Endodermal cell (in vitro differentiated cells): ENCODE measurements around the gene KLHL20. TPM values are rescaled to one million over a fixed set of nuclear protein-coding genes. Genes with fewer than 3 reads are reported as not detected.
"Not testable (repeated sequence)": the region's sequence is repeated elsewhere in the genome, so short reads cannot be mapped to it uniquely, and the experiment has no call there.

Experiments used
- DNase-seq: peaks from one replicate; pipeline ENCODE4 v3.0.0-alpha.2; 2017
- H3K27ac ChIP-seq: 2 replicates; pipeline ENCODE4 v1.5.1; 2013; ENCODE audit warnings: mild to moderate bottlenecking, low read depth, low read length, moderate library complexity
- H3K27me3 ChIP-seq: 2 replicates; pipeline ENCODE4 v1.6.1; 2013; ENCODE audit warnings: mild to moderate bottlenecking, low read length, moderate library complexity; ENCODE audit not compliant: insufficient read depth, control insufficient read depth, poor library complexity, severe bottlenecking
- H3K36me3 ChIP-seq: 2 replicates; pipeline ENCODE4 v1.7.0; 2013; ENCODE audit warnings: mild to moderate bottlenecking, low read length, moderate library complexity; ENCODE audit not compliant: control insufficient read depth, insufficient read depth
- H3K4me1 ChIP-seq: one replicate; pipeline ENCODE4 v1.7.0; 2013; ENCODE audit warnings: low read length; ENCODE audit not compliant: control insufficient read depth, insufficient read depth
- H3K4me3 ChIP-seq: 2 replicates; pipeline ENCODE4 v1.5.1; 2013; ENCODE audit warnings: mild to moderate bottlenecking, low read length, moderate library complexity
- H3K9ac ChIP-seq: 2 replicates; pipeline ENCODE4 v1.6.1; 2013; ENCODE audit warnings: mild to moderate bottlenecking, low read length, moderate library complexity; ENCODE audit not compliant: poor library complexity, severe bottlenecking; ENCODE audit errors: extremely low read depth
- H3K9me3 ChIP-seq: 2 replicates; pipeline ENCODE4 v1.6.1; 2013; ENCODE audit warnings: mild to moderate bottlenecking, low read length, moderate library complexity; ENCODE audit not compliant: control insufficient read depth
- H3K27ac Mint-ChIP-seq: 2 replicates; pipeline ENCODE4 v1.8.0; 2020; ENCODE audit warnings: mixed read lengths
- H3K27me3 Mint-ChIP-seq: 2 replicates; pipeline ENCODE4 v1.8.0; 2021; ENCODE audit warnings: mild to moderate bottlenecking, mixed read lengths; ENCODE audit not compliant: insufficient read depth
- H3K36me3 Mint-ChIP-seq: 2 replicates; pipeline ENCODE4 v1.8.0; 2020; ENCODE audit warnings: low read depth, mixed read lengths
- H3K4me1 Mint-ChIP-seq: 2 replicates; pipeline ENCODE4 v1.8.0; 2020; ENCODE audit warnings: mixed read lengths
- H3K4me3 Mint-ChIP-seq: 2 replicates; pipeline ENCODE4 v1.8.0; 2020; ENCODE audit warnings: mild to moderate bottlenecking, moderate library complexity, mixed read lengths
- H3K9me3 Mint-ChIP-seq: 2 replicates; pipeline ENCODE4 v1.8.0; 2020; ENCODE audit warnings: mild to moderate bottlenecking, mixed read lengths
- CTCF ChIP-seq: fragments of 200-600 bp; sonication (generic); conservative IDR thresholded peaks from 2 replicates; pipeline ENCODE4 v1.5.0; 2021; ENCODE audit warnings: antibody characterized with exemption, mild to moderate bottlenecking
- WGBS, 2 experiments: methylation state at CpG; one replicate each; pipeline versions ENCODE4 v1.1.5 to v1.1.7; 2013; ENCODE audit warnings: missing lambda C conversion rate in 2 of 2, mixed read lengths in 1 of 2; ENCODE audit not compliant: insufficient coverage in 1 of 2, insufficient read length in 1 of 2; 5-methylcytosine and 5-hydroxymethylcytosine counted together
- total RNA-seq, 2 donors: library from RNA; stranded (reverse); fragmentation: NEBNext Ultra II Directional in 1 of 2; extraction: Animal tissue kit (Norgen Biotek cat#: 25700) in 1 of 2; gene quantifications; 2 replicates in 1 of 2; 3 replicates in 1 of 2; pipeline ENCODE4 v1.2.1, GENCODE V29; 2021

The KLHL20 gene
- total RNA-seq, 2 donors from 2014 or later = 15.6 to 17.3 TPM

- Histone ChIP-seq H3K4me3 (peak overlapping the region; percentile 99), H3K4me1 (no peaks in the 10 kb centered on the region), H3K27me3 (peaks cover 10% of the 10 kb centered on the region), H3K27ac (peak overlapping the region; percentile 57), H3K36me3 (no peaks in the 10 kb centered on the region), H3K9me3 (no peaks in the 10 kb centered on the region), H3K9ac (peak overlapping the region; percentile 74)
- H3K27ac Mint-ChIP-seq = peak overlapping the region; percentile 89
- H3K27me3 Mint-ChIP-seq = peaks cover 14% of the 10 kb centered on the region
- no peaks in the 10 kb centered on the region for H3K9me3 Mint-ChIP-seq
- DNase-seq = no peak
- peaks cover 17% of the 10 kb centered on the region for H3K4me1 Mint-ChIP-seq
- WGBS, 2 experiments = 0 to 5% methylated on average over 1 to 8 of the region's 8 CpGs
- no peak for TF ChIP-seq CTCF
- peaks cover 8% of the 10 kb centered on the region for H3K36me3 Mint-ChIP-seq
- H3K4me3 Mint-ChIP-seq = peak overlapping the region; percentile 93
Measured at GRCh38 chr1:173715538-173715844, 710 bp downstream of the KLHL20 start.

- H3K36me3 Mint-ChIP-seq = peaks cover 15% of the 10 kb centered on the region
- no peaks in the 10 kb centered on the region for H3K4me1 ChIP-seq
- WGBS, 2 experiments = 92 to 97% methylated on average over 2 of the region's 2 CpGs
- no peak overlapping the region for H3K4me3 ChIP-seq
- H3K27me3 ChIP-seq = peaks cover 10% of the 10 kb centered on the region
- no peak overlapping the region for H3K27ac ChIP-seq
- H3K36me3 ChIP-seq = no peaks in the 10 kb centered on the region
- H3K9me3 ChIP-seq = no peaks in the 10 kb centered on the region
- DNase-seq = no peak
- peaks cover 5% of the 10 kb centered on the region for H3K4me1 Mint-ChIP-seq
- H3K27ac Mint-ChIP-seq = no peak overlapping the region
- H3K27me3 Mint-ChIP-seq = peaks cover 10% of the 10 kb centered on the region
- no peak overlapping the region for H3K4me3 Mint-ChIP-seq
- TF ChIP-seq CTCF = no peak
- H3K9ac ChIP-seq = no peak overlapping the region
- H3K9me3 Mint-ChIP-seq = peaks cover 2% of the 10 kb centered on the region
Measured at GRCh38 chr1:173717238-173717637, 2.5 kb downstream of the KLHL20 start.

GRCh38 chr1:173731331-173731730 lies 16.6 kb downstream of the KLHL20 start:
- DNase-seq, H3K27ac ChIP-seq, H3K27me3 ChIP-seq, H3K9me3 ChIP-seq, H3K4me1 ChIP-seq, H3K9ac ChIP-seq, H3K27me3 Mint-ChIP-seq, H3K4me3 ChIP-seq, H3K4me3 Mint-ChIP-seq, H3K27ac Mint-ChIP-seq, H3K4me1 Mint-ChIP-seq: not testable (repeated sequence)
- Mint-ChIP-seq H3K36me3 (peaks cover 35% of the 10 kb centered on the region), H3K9me3 (peaks cover 39% of the 10 kb centered on the region)
- peaks cover 17% of the 10 kb centered on the region for H3K36me3 ChIP-seq
- 90% methylated on average over 1 of the region's 1 CpG; no CpG with 5 or more reads in 1 of the 2 experiments for WGBS, 2 experiments

- 89 to 96% methylated on average over 5 to 9 of the region's 9 CpGs for WGBS, 2 experiments
- Mint-ChIP-seq H3K36me3 (peaks cover 20% of the 10 kb centered on the region), H3K4me1 (peaks cover 5% of the 10 kb centered on the region), H3K27me3 (no peaks in the 10 kb centered on the region), H3K9me3 (peaks cover 14% of the 10 kb centered on the region), H3K27ac (no peak overlapping the region), H3K4me3 (no peak overlapping the region)
- no peak for DNase-seq
- Histone ChIP-seq H3K27me3 (no peaks in the 10 kb centered on the region), H3K36me3 (peaks cover 17% of the 10 kb centered on the region), H3K9me3 (no peaks in the 10 kb centered on the region), H3K27ac (no peak overlapping the region), H3K4me1 (no peaks in the 10 kb centered on the region), H3K9ac (no peak overlapping the region), H3K4me3 (no peak overlapping the region)
- no peak for TF ChIP-seq CTCF
Measured at GRCh38 chr1:173733912-173734311, 19.1 kb downstream of the KLHL20 start.

- H3K4me3 ChIP-seq, H3K27me3 ChIP-seq, H3K27ac ChIP-seq, H3K4me3 Mint-ChIP-seq, H3K9me3 Mint-ChIP-seq, H3K4me1 ChIP-seq, H3K9ac ChIP-seq, DNase-seq, H3K27me3 Mint-ChIP-seq, H3K9me3 ChIP-seq, H3K4me1 Mint-ChIP-seq, H3K27ac Mint-ChIP-seq: not testable (repeated sequence)
- peaks cover 17% of the 10 kb centered on the region for H3K36me3 ChIP-seq
- H3K36me3 Mint-ChIP-seq = peaks cover 23% of the 10 kb centered on the region
- WGBS, 2 experiments = 92% methylated on average over 2 of the region's 2 CpGs; no CpG with 5 or more reads in 1 of the 2 experiments
Measured at GRCh38 chr1:173736104-173736503, 21.3 kb downstream of the KLHL20 start.
